Gastroesophageal sphincter (tissue), 3 donors: Measurements from ENCODE around the gene CLEC1A.

Source experiments
- CTCF ChIP-seq, 4 experiments: fragments of 200-600 bp in 2 of 4; fragments of 450-650 bp in 2 of 4; sonication (generic) in 1 of 4; IDR thresholded peaks; one replicate each; pipeline ENCODE4 v1.5.1; 2017 to 2019; ENCODE audit warnings: antibody characterized with exemption in 4 of 4, mild to moderate bottlenecking in 2 of 4, moderate library complexity in 2 of 4
- EP300 ChIP-seq: sonication (generic); formaldehyde crosslinking; IDR thresholded peaks from one replicate; pipeline ENCODE4 v1.6.1; 2017; ENCODE audit warnings: antibody characterized with exemption, mild to moderate bottlenecking
- POLR2A ChIP-seq, 2 donors: fragments of 450-650 bp; IDR thresholded peaks; one replicate each; pipeline ENCODE4 v1.6.1; 2017; ENCODE audit warnings: antibody characterized with exemption in 2 of 2, mild to moderate bottlenecking in 2 of 2, moderate library complexity in 1 of 2
- POLR2AphosphoS5 ChIP-seq: sonication (generic); formaldehyde crosslinking; IDR thresholded peaks from one replicate; pipeline ENCODE4 v1.6.1; 2017; ENCODE audit warnings: antibody characterized with exemption

- TF ChIP-seq CTCF (IDR thresholded peaks at IDR 0.05): no peak
- TF ChIP-seq POLR2A (IDR thresholded peaks at IDR 0.05): no peak
- TF ChIP-seq EP300: no peak
- no peak for TF ChIP-seq POLR2AphosphoS5
Observed at GRCh38 chr12:10110256-10110844, 11.6 kb upstream of the CLEC1A start.
